ENCODE results near the gene POLN. TPM values are rescaled to one million over a fixed set of nuclear protein-coding genes. Genes with fewer than 3 reads are reported as not detected.
A peak's percentile ranks its signal among the peaks of the same experiment; 100 is the strongest.

Gene POLN
- total RNA-seq, 1 donor from 2014 or later, result 1.9 TPM

- H3K27ac Mint-ChIP-seq, result no peak overlapping the region
- peaks cover 12% of the 10 kb centered on the region for H3K27me3 Mint-ChIP-seq
- peaks cover 3% of the 10 kb centered on the region for H3K36me3 Mint-ChIP-seq (ENCODE audit: low read depth)
- H3K9me3 Mint-ChIP-seq, result no peaks in the 10 kb centered on the region
- H3K4me1 Mint-ChIP-seq, result peaks cover 2% of the 10 kb centered on the region
- no peak for DNase-seq
- intact Hi-C loops (cut with micrococcal nuclease), result no loop called here
- no peak overlapping the region for H3K4me3 Mint-ChIP-seq
Measured at GRCh38 chr4:2116687-2117400, 125.1 kb downstream of the POLN start.

GRCh38 chr4:2105559-2105958, 136.4 kb downstream of the POLN start:
- Mint-ChIP-seq H3K36me3 (ENCODE audit: low read depth) (peaks cover 6% of the 10 kb centered on the region), H3K4me1 (peaks cover 6% of the 10 kb centered on the region), H3K27me3 (peaks cover 15% of the 10 kb centered on the region), H3K4me3 (no peak overlapping the region), H3K9me3 (peaks cover 9% of the 10 kb centered on the region), H3K27ac (no peak overlapping the region)
- intact Hi-C loops (cut with micrococcal nuclease), result no loop called here
- peak; percentile 27 for DNase-seq

- Mint-ChIP-seq H3K4me3 (no peak overlapping the region), H3K9me3 (peaks cover 13% of the 10 kb centered on the region), H3K36me3 (ENCODE audit: low read depth) (peaks cover 6% of the 10 kb centered on the region), H3K27ac (no peak overlapping the region), H3K27me3 (peaks cover 16% of the 10 kb centered on the region), H3K4me1 (peaks cover 6% of the 10 kb centered on the region)
- intact Hi-C loops (cut with micrococcal nuclease), result no loop called here
- peak; percentile 27 for DNase-seq
Measured at GRCh38 chr4:2104556-2105345, 137.2 kb downstream of the POLN start.

GRCh38 chr4:2103843-2104547, 137.9 kb downstream of the POLN start:
- intact Hi-C loops (cut with micrococcal nuclease), result no loop called here
- H3K27ac Mint-ChIP-seq, result no peak overlapping the region
- peaks cover 6% of the 10 kb centered on the region for H3K4me1 Mint-ChIP-seq
- no peak overlapping the region for H3K4me3 Mint-ChIP-seq
- peak; percentile 54 for DNase-seq
- peaks cover 6% of the 10 kb centered on the region for H3K36me3 Mint-ChIP-seq (ENCODE audit: low read depth)
- H3K27me3 Mint-ChIP-seq, result peaks cover 16% of the 10 kb centered on the region
- H3K9me3 Mint-ChIP-seq, result peaks cover 13% of the 10 kb centered on the region

GRCh38 chr4:2103127-2103842, 138.6 kb downstream of the POLN start:
- intact Hi-C loops (cut with micrococcal nuclease), result no loop called here
- no peak for DNase-seq
- no peak overlapping the region for H3K27ac Mint-ChIP-seq
- peaks cover 6% of the 10 kb centered on the region for H3K36me3 Mint-ChIP-seq (ENCODE audit: low read depth)
- no peak overlapping the region for H3K4me3 Mint-ChIP-seq
- H3K27me3 Mint-ChIP-seq, result peaks cover 16% of the 10 kb centered on the region
- H3K4me1 Mint-ChIP-seq, result peaks cover 3% of the 10 kb centered on the region
- H3K9me3 Mint-ChIP-seq, result peaks cover 13% of the 10 kb centered on the region

- H3K9me3 Mint-ChIP-seq, result peaks cover 13% of the 10 kb centered on the region
- peaks cover 6% of the 10 kb centered on the region for H3K36me3 Mint-ChIP-seq (ENCODE audit: low read depth)
- intact Hi-C loops (cut with micrococcal nuclease), result no loop called here
- H3K4me3 Mint-ChIP-seq, result no peak overlapping the region
- H3K4me1 Mint-ChIP-seq, result peaks cover 3% of the 10 kb centered on the region
- no peak overlapping the region for H3K27ac Mint-ChIP-seq
- peak; percentile 35 for DNase-seq
- peaks cover 12% of the 10 kb centered on the region for H3K27me3 Mint-ChIP-seq
Measured at GRCh38 chr4:2102045-2102883, 139.7 kb downstream of the POLN start.

- H3K27me3 Mint-ChIP-seq, result peaks cover 12% of the 10 kb centered on the region
- peak; percentile 31 for DNase-seq
- H3K4me3 Mint-ChIP-seq, result no peak overlapping the region
- H3K9me3 Mint-ChIP-seq, result peaks cover 19% of the 10 kb centered on the region
- intact Hi-C loops (cut with micrococcal nuclease), result no loop called here
- H3K27ac Mint-ChIP-seq, result no peak overlapping the region
- H3K4me1 Mint-ChIP-seq, result peaks cover 3% of the 10 kb centered on the region
- H3K36me3 Mint-ChIP-seq (ENCODE audit: low read depth), result peaks cover 6% of the 10 kb centered on the region
Measured at GRCh38 chr4:2101346-2102044, 140.4 kb downstream of the POLN start.

- Mint-ChIP-seq H3K27ac (no peak overlapping the region), H3K4me3 (no peak overlapping the region), H3K36me3 (ENCODE audit: low read depth) (peaks cover 2% of the 10 kb centered on the region), H3K27me3 (peaks cover 13% of the 10 kb centered on the region), H3K9me3 (peaks cover 18% of the 10 kb centered on the region), H3K4me1 (no peaks in the 10 kb centered on the region)
- intact Hi-C loops (cut with micrococcal nuclease), result no loop called here
- no peak for DNase-seq
Measured at GRCh38 chr4:2096073-2096609, 145.8 kb downstream of the POLN start.

GRCh38 chr4:2095236-2096072, 146.5 kb downstream of the POLN start:
- Mint-ChIP-seq H3K9me3 (peaks cover 17% of the 10 kb centered on the region), H3K36me3 (ENCODE audit: low read depth) (peaks cover 2% of the 10 kb centered on the region), H3K4me3 (no peak overlapping the region), H3K27me3 (peaks cover 12% of the 10 kb centered on the region), H3K4me1 (no peaks in the 10 kb centered on the region), H3K27ac (no peak overlapping the region)
- DNase-seq, result peak; percentile 48
- intact Hi-C loops (cut with micrococcal nuclease), result no loop called here

GRCh38 chr4:2094545-2094944, 147.4 kb downstream of the POLN start:
- peaks cover 10% of the 10 kb centered on the region for H3K27me3 Mint-ChIP-seq

GRCh38 chr4:2093265-2093664, 148.7 kb downstream of the POLN start:
- H3K4me1 Mint-ChIP-seq, result no peaks in the 10 kb centered on the region
- H3K27ac Mint-ChIP-seq, result no peak overlapping the region

More at GRCh38 chr4:2094545-2094944, 147.4 kb downstream of the POLN start:
- intact Hi-C loops (cut with micrococcal nuclease), result no loop called here
- H3K9me3 Mint-ChIP-seq, result peaks cover 14% of the 10 kb centered on the region
- no peak overlapping the region for H3K4me3 Mint-ChIP-seq
- no peak overlapping the region for H3K27ac Mint-ChIP-seq
- no peaks in the 10 kb centered on the region for H3K4me1 Mint-ChIP-seq
- H3K36me3 Mint-ChIP-seq (ENCODE audit: low read depth), result peaks cover 2% of the 10 kb centered on the region
- DNase-seq, result peak; percentile 40

More at GRCh38 chr4:2093265-2093664, 148.7 kb downstream of the POLN start:
- Mint-ChIP-seq H3K36me3 (ENCODE audit: low read depth) (peaks cover 2% of the 10 kb centered on the region), H3K4me3 (no peak overlapping the region), H3K9me3 (peaks cover 14% of the 10 kb centered on the region), H3K27me3 (peaks cover 10% of the 10 kb centered on the region)
- peak; percentile 46 for DNase-seq
- intact Hi-C loops (cut with micrococcal nuclease), result no loop called here

Measured in activated CD4-positive, alpha-beta T cell treated with anti-CD3 and anti-CD28 coated beads, Interleukin-2, amount 10 ng/mL, durations not matched to agents 24 days and 14 days (primary cell).